SK-N-SH treated with all-trans-retinoic acid at 6 μM for 48 hours (cell line): ENCODE data around the gene PLXNA3.

Experiments
- ARNTL ChIP-seq: fragments of 450-650 bp; formaldehyde crosslinking; IDR thresholded peaks from 2 replicates; pipeline ENCODE4 v1.5.0; 2020; ENCODE audit warnings: low read depth, mild to moderate bottlenecking, moderate library complexity, borderline replicate concordance
- BACH2 ChIP-seq: fragments of 250-450 bp; sonication (Bioruptor Pico); IDR thresholded peaks from 2 replicates; pipeline ENCODE4 v1.9.0; 2021; ENCODE audit warnings: mild to moderate bottlenecking, borderline replicate concordance
- GLIS3 ChIP-seq: fragments of 250-450 bp; sonication (Bioruptor Pico); IDR thresholded peaks from 2 replicates; pipeline ENCODE4 v1.5.0; 2020; ENCODE audit warnings: mild to moderate bottlenecking, moderate library complexity
- RARB ChIP-seq: fragments of 250-450 bp; sonication (Bioruptor Pico); IDR thresholded peaks from 2 replicates; pipeline ENCODE4 v1.8.0; 2021; ENCODE audit warnings: mild to moderate bottlenecking, moderate library complexity
- ZFP3 ChIP-seq: fragments of 250-450 bp; sonication (Bioruptor Pico); IDR thresholded peaks from 2 replicates; pipeline ENCODE4 v1.5.0; 2020; ENCODE audit warnings: mild to moderate bottlenecking, moderate library complexity
- ZFP30 ChIP-seq: fragments of 450-650 bp; formaldehyde crosslinking; IDR thresholded peaks from 2 replicates; pipeline ENCODE4 v1.5.0; 2022; ENCODE audit warnings: mild to moderate bottlenecking, moderate library complexity
- ZNF70 ChIP-seq: fragments of 450-650 bp; formaldehyde crosslinking; IDR thresholded peaks from 2 replicates; pipeline ENCODE4 v1.5.0; 2020; ENCODE audit warnings: mild to moderate bottlenecking, moderate library complexity
- ZNF8 ChIP-seq: fragments of 450-650 bp; formaldehyde crosslinking; IDR thresholded peaks from 2 replicates; pipeline ENCODE4 v1.5.0; 2020; ENCODE audit warnings: mild to moderate bottlenecking, moderate library complexity

GRCh38 chrX:154482786-154483185 is 24.7 kb downstream of the PLXNA3 start:
- TF ChIP-seq ZFP3 (CRISPR knock-in tag), result no peak
- no peak for TF ChIP-seq ZFP30 (CRISPR knock-in tag)
- TF ChIP-seq ZNF8 (CRISPR knock-in tag), result no peak
- no peak for TF ChIP-seq RARB (CRISPR knock-in tag)
- no peak for TF ChIP-seq ARNTL (CRISPR knock-in tag)
- no peak for TF ChIP-seq BACH2 (CRISPR knock-in tag)
- TF ChIP-seq ZNF70, result no peak
- TF ChIP-seq GLIS3 (CRISPR knock-in tag), result no peak
